NCI-H748 (cell line): ENCODE data around the gene FTSJ1.
"Not testable (repeated sequence)": the region's sequence is repeated elsewhere in the genome, so short reads cannot be mapped to it uniquely, and the experiment has no call there.

Source experiments
- DNase-seq: peaks from one replicate; lab custom pipeline; 2025; ENCODE audit not compliant: unreplicated experiment; lab: John Stamatoyannopoulos, UW

The FTSJ1 gene

GRCh38 chrX:48521353-48522243, 45.6 kb downstream of the FTSJ1 start, which contains the start of gene EBP:
Gene EBP, plus strand, starts transcription at chrX:48521808. Its CDS starts 1,964 bp downstream, at chrX:48523772.
- DNase-seq: peak; percentile 97

GRCh38 chrX:48522291-48522690, 46.3 kb downstream of the FTSJ1 start:
- DNase-seq: peak; percentile 21

- DNase-seq: no peak
Measured at GRCh38 chrX:48523682-48524081, 47.7 kb downstream of the FTSJ1 start.

GRCh38 chrX:48525853-48526252, 49.9 kb downstream of the FTSJ1 start:
- not testable (repeated sequence) for DNase-seq

- DNase-seq: no peak
Measured at GRCh38 chrX:48530736-48531135, 54.7 kb downstream of the FTSJ1 start.

- no peak for DNase-seq
Measured at GRCh38 chrX:48531358-48531959, 55.5 kb downstream of the FTSJ1 start.

- no peak for DNase-seq
Measured at GRCh38 chrX:48532161-48532560, 56.2 kb downstream of the FTSJ1 start.

GRCh38 chrX:48533165-48533564, 57.2 kb downstream of the FTSJ1 start:
- no peak for DNase-seq
